ENCODE results near the gene RAB9B. TPM values are rescaled to one million over a fixed set of nuclear protein-coding genes. Genes with fewer than 3 reads are reported as not detected.

Gene RAB9B
- total RNA-seq, 1 experiment from 2014 or later = 0.05 TPM

GRCh38 chrX:103793545-103793940 lies 38.5 kb downstream of the RAB9B start:
- no peak overlapping the region for H3K4me3 ChIP-seq (replicated peaks in 1 of 2; ENCODE audit: low read depth in 1 of 2, low read length in 2 of 2)
- no TSS peak for BruUV-seq (replicated peaks)
- ATAC-seq = no peak

More at GRCh38 chrX:103793545-103793940, 38.5 kb downstream of the RAB9B start:
- Histone ChIP-seq H3K4me2 (ENCODE audit: low read length) (no peak overlapping the region), H4K20me1 (ENCODE audit: insufficient read depth) (no peaks in the 10 kb centered on the region), H3K27me3 (ENCODE audit: insufficient read depth, low read length) (peaks cover 28% of the 10 kb centered on the region), H3K79me2 (ENCODE audit: insufficient read depth, low read length) (no peaks in the 10 kb centered on the region), H3K27ac (ENCODE audit: low read depth, low read length) (no peak overlapping the region), H3K9me2 (ENCODE audit: insufficient read depth) (no peaks in the 10 kb centered on the region), H3K9me3 (ENCODE audit: control insufficient read depth in 1 of 2, insufficient read depth in 1 of 2, low read depth in 1 of 2, low read length in 2 of 2) (no peaks in the 10 kb centered on the region), H3K9ac (ENCODE audit: low read length) (no peak overlapping the region), H2AFZ (ENCODE audit: low read depth, low read length, poor library complexity, severe bottlenecking) (no peak overlapping the region), H3K4me1 (ENCODE audit: control insufficient read depth in 1 of 2, insufficient read depth in 2 of 2, low read length in 2 of 2) (no peaks in the 10 kb centered on the region), H3K36me3 (ENCODE audit: control insufficient read depth in 1 of 2, insufficient read depth in 2 of 2, low read length in 2 of 2) (no peaks in the 10 kb centered on the region)
- POLR2A ChIA-PET = no interaction called here
- intact Hi-C loops (cut with micrococcal nuclease) = no loop called here
- no peak for DNase-seq (ENCODE audit: low read depth, low spot score)
- RAD21 ChIA-PET (ENCODE audit: low non-redundant PET in 1 of 2, low total read pairs in 2 of 2, uncharacterized antibody in 2 of 2, unreplicated experiment in 2 of 2) = no interaction called here
- CTCF ChIA-PET = no interaction called here
- TF ChIP-seq REST (IDR thresholded peaks at IDR 0.05; ENCODE audit: low read depth) = no peak
- no peak for TF ChIP-seq ATF3 (IDR thresholded peaks at IDR 0.05)
- no peak for TF ChIP-seq ZNF274 (IDR thresholded peaks at IDR 0.05; ENCODE audit: low read depth, low read length)
- TF ChIP-seq SRF (IDR thresholded peaks at IDR 0.05; ENCODE audit: low read depth) = no peak
- no peak for TF ChIP-seq RAD21 (IDR thresholded peaks at IDR 0.05; ENCODE audit: low read depth)
- TF ChIP-seq MAX (IDR thresholded peaks at IDR 0.05) = no peak
- no peak for TF ChIP-seq SIN3A (IDR thresholded peaks at IDR 0.05; ENCODE audit: low read depth)
- no peak for TF ChIP-seq CTCF (IDR thresholded peaks at IDR 0.05 in 2 of 3, conservative IDR thresholded peaks at IDR 0.05 in 1 of 3; ENCODE audit: borderline replicate concordance in 1 of 3, insufficient read depth in 1 of 3, low read depth in 2 of 3, low read length in 2 of 3)
- TF ChIP-seq FOSL1 (IDR thresholded peaks at IDR 0.05; ENCODE audit: low read depth) = no peak
- no peak for TF ChIP-seq EGR1 (IDR thresholded peaks at IDR 0.05; ENCODE audit: low read depth)
- no peak for TF ChIP-seq ZBTB33 (IDR thresholded peaks at IDR 0.05; ENCODE audit: extremely low read depth, insufficient replicate concordance, low read length)
- no peak for TF ChIP-seq YY1 (IDR thresholded peaks at IDR 0.05; ENCODE audit: extremely low read depth, insufficient replicate concordance, low read depth, low read length)
- no peak for TF ChIP-seq CEBPB (IDR thresholded peaks at IDR 0.05; ENCODE audit: low read depth)
- TF ChIP-seq EZH2 (IDR thresholded peaks at IDR 0.05) = no peak
- TF ChIP-seq POLR2A (IDR thresholded peaks at IDR 0.05; ENCODE audit: borderline replicate concordance, extremely low read depth, insufficient read depth, insufficient read length) = no peak
- TF ChIP-seq JUND (IDR thresholded peaks at IDR 0.05) = no peak
- no peak for TF ChIP-seq TCF7L2 (IDR thresholded peaks at IDR 0.05; ENCODE audit: borderline replicate concordance, extremely low read depth, insufficient read depth, insufficient read length)
- no peak for TF ChIP-seq ZFX (IDR thresholded peaks at IDR 0.05)
- no peak for TF ChIP-seq POLR2AphosphoS5 (IDR thresholded peaks at IDR 0.05; ENCODE audit: low read depth, low read length)

Data from HCT116 (cell line).